Uterus (tissue), 2 donors: Measurements from ENCODE around the gene PPP2R2B.

Source experiments
- CTCF ChIP-seq, 4 experiments: fragments of 200-600 bp in 2 of 4; fragments of 450-650 bp in 2 of 4; sonication (generic) in 2 of 4; IDR thresholded peaks; one replicate each; pipeline ENCODE4 v1.5.1; 2016 to 2019; ENCODE audit warnings: antibody characterized with exemption in 4 of 4, mild to moderate bottlenecking in 2 of 4, moderate library complexity in 1 of 4
- POLR2A ChIP-seq, 2 donors: fragments of 450-650 bp; IDR thresholded peaks; one replicate each; pipeline ENCODE4 v1.6.1; 2016; ENCODE audit warnings: antibody characterized with exemption in 2 of 2, mild to moderate bottlenecking in 1 of 2, moderate library complexity in 1 of 2

- no peak for TF ChIP-seq CTCF (IDR thresholded peaks at IDR 0.05)
- no peak for TF ChIP-seq POLR2A (IDR thresholded peaks at IDR 0.05)
Observed at GRCh38 chr5:146751054-146751453, 127.5 kb downstream of the PPP2R2B start.
